GM23248 (cell line): Measurements from ENCODE around the gene CHST4. TPM values are rescaled to one million over a fixed set of nuclear protein-coding genes. Genes with fewer than 3 reads are reported as not detected.

Experiments
- DNase-seq: peaks from one replicate; pipeline ENCODE4 v3.0.0-alpha.2; 2015
- H2AFZ ChIP-seq: fragments of 200-600 bp; sonication (generic); 2 replicates; pipeline ENCODE4 v1.6.1; 2016; ENCODE audit warnings: antibody characterized with exemption
- H3F3A ChIP-seq: fragments of 200-600 bp; sonication (generic); 2 replicates; pipeline ENCODE4 v1.6.1; 2016; ENCODE audit warnings: mild to moderate bottlenecking, antibody characterized with exemption, mixed run types; ENCODE audit not compliant: insufficient read depth
- H3K27ac ChIP-seq: fragments of 200-600 bp; sonication (generic); 2 replicates; pipeline ENCODE4 v1.5.1; 2016; ENCODE audit warnings: mild to moderate bottlenecking
- H3K27me3 ChIP-seq: fragments of 200-600 bp; sonication (generic); replicated peaks from 2 replicates; pipeline ENCODE4 v1.6.1; 2016; ENCODE audit warnings: mild to moderate bottlenecking; ENCODE audit not compliant: insufficient read depth
- H3K36me3 ChIP-seq: fragments of 200-600 bp; sonication (generic); 2 replicates; pipeline ENCODE4 v1.6.1; 2016; ENCODE audit warnings: low read depth, mild to moderate bottlenecking
- H3K4me1 ChIP-seq: fragments of 200-600 bp; sonication (generic); 2 replicates; pipeline ENCODE4 v1.6.1; 2016; ENCODE audit warnings: mild to moderate bottlenecking; ENCODE audit not compliant: insufficient read depth
- H3K4me2 ChIP-seq: fragments of 200-600 bp; sonication (generic); one replicate; pipeline ENCODE4 v1.6.1; 2016; ENCODE audit warnings: mild to moderate bottlenecking; ENCODE audit not compliant: unreplicated experiment
- H3K4me3 ChIP-seq: fragments of 200-600 bp; sonication (generic); 2 replicates; pipeline ENCODE4 v1.5.1; 2016; ENCODE audit warnings: mild to moderate bottlenecking
- H3K79me2 ChIP-seq: fragments of 200-600 bp; sonication (generic); 2 replicates; pipeline ENCODE4 v1.6.1; 2016; ENCODE audit warnings: mild to moderate bottlenecking; ENCODE audit not compliant: insufficient read depth
- H3K9ac ChIP-seq: fragments of 200-600 bp; sonication (generic); 2 replicates; pipeline ENCODE4 v1.6.1; 2016; ENCODE audit warnings: mild to moderate bottlenecking
- H3K9me2 ChIP-seq: fragments of 200-600 bp; sonication (generic); 2 replicates; pipeline ENCODE4 v1.6.1; 2016; ENCODE audit warnings: mixed run types, mild to moderate bottlenecking, moderate library complexity; ENCODE audit not compliant: insufficient read depth
- H3K9me3 ChIP-seq: fragments of 200-600 bp; sonication (generic); one replicate; pipeline ENCODE4 v1.6.1; 2017; ENCODE audit warnings: low read depth
- H4K20me1 ChIP-seq: fragments of 200-600 bp; sonication (generic); 2 replicates; pipeline ENCODE4 v1.6.0; 2016; ENCODE audit not compliant: insufficient read depth
- EZH2 ChIP-seq: fragments of 200-600 bp; sonication (generic); IDR thresholded peaks from 2 replicates; pipeline ENCODE4 v1.6.1; 2018; ENCODE audit warnings: antibody characterized with exemption, mild to moderate bottlenecking; ENCODE audit not compliant: insufficient read depth, poor library complexity, severe bottlenecking
- EZH2phosphoT487 ChIP-seq: fragments of 200-600 bp; sonication (generic); IDR thresholded peaks from 2 replicates; pipeline ENCODE4 v1.6.1; 2018; ENCODE audit warnings: antibody characterized with exemption, moderate library complexity, mild to moderate bottlenecking, low read depth; ENCODE audit not compliant: insufficient read depth
- WGBS, 2 experiments: methylation state at CpG; one replicate each; pipeline ENCODE4 v1.1.6; 2015 to 2017; ENCODE audit warnings: low lambda C conversion rate in 2 of 2, low coverage in 1 of 2; ENCODE audit errors: missing lambda C conversion rate in 2 of 2; 5-methylcytosine and 5-hydroxymethylcytosine counted together
- in situ Hi-C: fragments of 300-500 bp; cut with MboI; formaldehyde crosslinking; loops from 2 replicates; pipeline ENCODE4 v1.15.0; 2020
- polyA plus RNA-seq: library from polyadenylated mRNA; unstranded; fragments of >200 nt; fragmentation: Nextera tagmentation; extraction: Ambion mirVana; gene quantifications from 2 replicates; pipeline ENCODE4 v1.2.1, GENCODE V29; 2016
- total RNA-seq: library from RNA; depleted of rRNA; stranded (reverse); fragments of >200 nt; shearing (Covaris generic); gene quantifications from 2 replicates; pipeline ENCODE4 v1.2.3, GENCODE V29; 2014

Gene CHST4
- total and polyA plus RNA-seq, 2 experiments from 2014 or later = not detected

DNA sequence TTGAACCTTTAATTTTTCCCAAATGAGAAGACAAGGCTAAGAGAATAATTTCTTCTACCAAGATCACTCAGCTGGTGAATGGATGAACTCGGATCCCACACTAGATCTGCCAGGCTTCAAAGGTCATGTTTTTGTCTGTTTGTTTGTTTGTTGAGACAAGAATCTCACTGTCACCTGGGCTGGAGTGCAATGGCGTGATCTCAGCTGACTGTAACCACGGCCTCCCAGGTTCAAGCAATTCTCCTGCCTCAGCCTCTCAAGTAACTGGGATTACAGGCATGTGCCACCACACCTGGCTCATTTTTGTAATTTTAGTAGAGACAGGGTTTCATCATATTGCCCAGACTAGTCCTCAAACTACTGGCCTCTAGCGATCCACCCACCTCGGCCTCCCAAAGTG lies 43.7 kb upstream of the CHST4 start:
- peaks cover 5% of the 10 kb centered on the region for H3F3A ChIP-seq
- in situ Hi-C loops = no loop called here
- no peaks in the 10 kb centered on the region for H3K36me3 ChIP-seq
- TF ChIP-seq EZH2phosphoT487 (no peak), EZH2 (no peak)
- no peaks in the 10 kb centered on the region for H3K27me3 ChIP-seq
- no peak overlapping the region for H3K27ac ChIP-seq
- no peak overlapping the region for H2AFZ ChIP-seq
- no peak for DNase-seq
- no peaks in the 10 kb centered on the region for H3K9me2 ChIP-seq
- no peaks in the 10 kb centered on the region for H3K4me1 ChIP-seq
- no peak overlapping the region for H3K4me2 ChIP-seq
- H4K20me1 ChIP-seq = no peaks in the 10 kb centered on the region
- H3K9ac ChIP-seq = no peak overlapping the region
- no peaks in the 10 kb centered on the region; the same call in 1 of the 2 replicates for H3K79me2 ChIP-seq
- H3K4me3 ChIP-seq = no peak overlapping the region
- no peaks in the 10 kb centered on the region for H3K9me3 ChIP-seq
- 93 to 96% methylated on average over 5 of the region's 5 CpGs for WGBS, 2 experiments

DNA sequence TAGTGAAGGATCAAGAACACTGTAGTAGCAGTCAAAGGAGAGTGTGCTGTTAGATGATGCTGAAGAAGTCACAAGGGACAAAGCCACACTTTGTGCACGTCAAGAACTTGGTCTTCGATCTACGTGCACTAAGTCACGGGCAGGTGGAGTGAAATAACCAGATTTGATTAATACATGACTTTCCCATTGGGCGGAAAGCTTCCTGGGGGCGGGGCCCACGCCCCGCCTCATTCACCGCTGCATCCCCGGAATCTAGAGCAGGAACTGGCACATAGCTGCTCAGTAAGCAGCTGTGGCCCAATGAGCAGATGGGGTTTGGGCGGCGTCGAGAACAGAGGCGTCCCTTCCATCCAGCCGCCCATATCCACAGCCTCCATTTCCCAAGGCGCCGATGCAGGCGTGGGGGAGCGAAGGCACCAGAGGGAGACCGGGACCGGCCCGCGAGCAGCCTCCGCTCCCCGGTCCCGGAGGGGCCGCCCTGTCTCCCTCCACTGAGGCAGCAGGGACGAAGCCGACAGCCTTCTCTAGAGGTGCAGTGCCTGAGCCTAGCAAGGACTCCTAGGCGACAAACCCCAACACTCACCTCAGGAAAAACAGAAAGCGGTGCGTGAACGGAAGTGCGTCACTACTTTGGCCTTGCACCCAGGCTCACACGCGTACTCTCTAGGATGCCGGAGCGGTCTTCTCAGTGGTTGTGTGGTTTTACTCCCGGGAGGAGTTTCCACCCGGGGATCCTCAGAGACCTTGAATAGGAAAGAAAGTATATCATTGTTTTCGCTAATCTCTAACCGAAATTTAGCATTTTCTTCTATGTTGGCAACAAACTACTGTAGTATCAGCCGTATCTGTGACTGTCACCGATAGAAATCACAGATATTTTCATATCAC lies 42.0 kb upstream of the CHST4 start:
- Histone ChIP-seq H3K9ac (peak overlapping the region; percentile 97), H2AFZ (peak overlapping the region; percentile 99), H4K20me1 (no peaks in the 10 kb centered on the region), H3K79me2 (no peaks in the 10 kb centered on the region; the same call in 1 of the 2 replicates), H3K9me3 (no peaks in the 10 kb centered on the region), H3K4me3 (peak overlapping the region; percentile 98), H3K27ac (peak overlapping the region; percentile 99), H3K9me2 (no peaks in the 10 kb centered on the region), H3F3A (peaks cover 5% of the 10 kb centered on the region), H3K36me3 (no peaks in the 10 kb centered on the region), H3K27me3 (no peaks in the 10 kb centered on the region), H3K4me2 (peak overlapping the region; percentile 100), H3K4me1 (no peaks in the 10 kb centered on the region)
- TF ChIP-seq EZH2 (no peak), EZH2phosphoT487 (no peak)
- peak; percentile 94 for DNase-seq
- in situ Hi-C loops = no loop called here
- 1% methylated on average over 44 of the region's 44 CpGs for WGBS, 2 experiments

DNA sequence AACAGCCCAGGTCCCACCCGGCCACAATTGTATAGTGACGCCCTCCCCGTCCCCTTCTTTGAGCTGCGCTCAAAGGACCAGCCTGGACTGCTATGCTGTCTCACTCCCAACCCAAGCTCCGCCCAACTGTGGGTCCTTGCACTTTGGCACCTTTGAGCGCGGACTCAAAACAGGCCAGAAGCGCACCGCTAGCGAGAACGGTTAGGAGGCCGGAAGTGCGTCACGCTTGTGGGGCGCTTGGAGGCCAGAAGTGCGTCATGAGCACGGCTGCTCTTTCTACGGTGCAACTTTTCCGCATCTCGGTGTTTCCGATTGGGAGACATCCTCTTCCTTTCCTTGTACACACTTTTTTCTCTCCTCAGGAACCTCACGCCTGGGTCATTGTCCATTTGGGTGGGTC lies 37.1 kb upstream of the CHST4 start, which contains the start of gene ZNF19:
ZNF19 (minus strand) TSS at position 203 of the 400 bp plus-strand sequence. CDS start 7,210 bp downstream, outside the sequence.
- Histone ChIP-seq H3K36me3 (no peaks in the 10 kb centered on the region), H3K4me2 (no peak within 1 kb of the TSS), H3K4me1 (no peaks in the 10 kb centered on the region), H3K4me3 (no peak within 1 kb of the TSS), H3K27me3 (no peaks in the 10 kb centered on the region), H2AFZ (no peak within 1 kb of the TSS), H3F3A (peaks cover 5% of the 10 kb centered on the region), H3K27ac (no peak within 1 kb of the TSS), H4K20me1 (no peaks in the 10 kb centered on the region), H3K9me3 (no peaks in the 10 kb centered on the region), H3K79me2 (no peaks in the 10 kb centered on the region), H3K9me2 (no peaks in the 10 kb centered on the region), H3K9ac (no peak within 1 kb of the TSS)
- TF ChIP-seq EZH2phosphoT487 = no peak
- no peak for TF ChIP-seq EZH2
- no peak for DNase-seq
- in situ Hi-C loops = no loop called here
- WGBS, 2 experiments = 79% methylated on average over 21 to 22 of the region's 22 CpGs

DNA sequence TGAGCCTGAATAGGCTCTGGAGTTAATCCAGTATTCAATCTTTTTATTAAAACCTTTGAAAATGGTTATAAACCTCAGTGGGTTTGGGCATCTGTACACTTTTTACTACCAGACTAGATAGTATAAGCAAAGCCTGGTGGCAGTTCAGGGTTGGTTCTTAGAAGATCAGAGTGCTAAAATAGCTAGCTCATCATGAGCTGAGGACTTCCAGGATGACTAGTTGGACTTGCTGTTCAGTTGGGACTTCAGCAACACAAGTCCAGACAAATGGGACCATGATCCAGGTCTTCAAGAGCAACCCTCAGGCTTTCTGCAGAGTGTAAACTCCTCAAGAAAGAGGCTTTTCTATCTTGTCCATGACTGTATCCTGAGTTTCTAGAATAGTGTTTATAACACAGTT lies 35.9 kb upstream of the CHST4 start:
- no peak for DNase-seq
- in situ Hi-C loops = no loop called here

More for the DNA sequence above, 35.9 kb upstream of the CHST4 start:
- H3K9me3 ChIP-seq = no peaks in the 10 kb centered on the region
- no peaks in the 10 kb centered on the region for H3F3A ChIP-seq
- no peaks in the 10 kb centered on the region for H3K27me3 ChIP-seq
- no peaks in the 10 kb centered on the region for H3K9me2 ChIP-seq
- no peaks in the 10 kb centered on the region for H3K36me3 ChIP-seq
- H2AFZ ChIP-seq = no peak overlapping the region
- no peak overlapping the region for H3K9ac ChIP-seq
- H3K4me2 ChIP-seq = no peak overlapping the region
- H4K20me1 ChIP-seq = no peaks in the 10 kb centered on the region
- no peak overlapping the region for H3K27ac ChIP-seq
- no peaks in the 10 kb centered on the region for H3K79me2 ChIP-seq
- no peaks in the 10 kb centered on the region for H3K4me1 ChIP-seq
- no peak overlapping the region for H3K4me3 ChIP-seq
- TF ChIP-seq EZH2 (no peak), EZH2phosphoT487 (no peak)
